Mammary epithelial cell (primary cell): Measurements from ENCODE around the gene SLC1A2.

Source experiments
- CTCF ChIP-seq, 2 donors: IDR thresholded peaks in 1 of 2; conservative IDR thresholded peaks in 1 of 2; 2 replicates each; pipeline ENCODE4 v1.5.1; 2011 to 2012; ENCODE audit warnings: inconsistent platforms in 2 of 2, low read length in 2 of 2, mild to moderate bottlenecking in 2 of 2, control low read depth in 1 of 2, low read depth in 1 of 2; ENCODE audit not compliant: insufficient read depth in 1 of 2; ENCODE audit errors: extremely low read depth in 1 of 2
- EZH2 ChIP-seq: IDR thresholded peaks from 2 replicates; pipeline ENCODE4 v1.6.1; 2012; ENCODE audit warnings: low read length, inconsistent platforms, borderline replicate concordance

GRCh38 chr11:35340715-35341114 is 78.6 kb downstream of the SLC1A2 start:
- TF ChIP-seq CTCF (conservative IDR thresholded peaks at IDR 0.05 in 1 of 2, IDR thresholded peaks at IDR 0.05 in 1 of 2; ENCODE audit: extremely low read depth in 1 of 2, insufficient read depth in 1 of 2, low read depth in 1 of 2, low read length in 2 of 2) (no peak), EZH2 (no peak)
